Suprapubic skin (tissue), 4 donors: ENCODE results near the gene OR1A1.
"Not testable (repeated sequence)": the region's sequence is repeated elsewhere in the genome, so short reads cannot be mapped to it uniquely, and the experiment has no call there.

ENCODE experiments used
- CTCF ChIP-seq, 2 donors: fragments of 200-600 bp in 1 of 2; fragments of 450-650 bp in 1 of 2; sonication (generic) in 1 of 2; IDR thresholded peaks; one replicate each; pipeline ENCODE4 v1.5.1; 2016 to 2019; ENCODE audit warnings: antibody characterized with exemption in 2 of 2, mild to moderate bottlenecking in 1 of 2, moderate library complexity in 1 of 2
- EP300 ChIP-seq: sonication (generic); formaldehyde crosslinking; IDR thresholded peaks from one replicate; pipeline ENCODE4 v1.6.1; 2017; ENCODE audit warnings: antibody characterized with exemption
- POLR2A ChIP-seq, 2 donors: fragments of 450-650 bp; IDR thresholded peaks; one replicate each; pipeline ENCODE4 v1.6.1; 2017; ENCODE audit warnings: antibody characterized with exemption in 2 of 2, mild to moderate bottlenecking in 2 of 2, moderate library complexity in 2 of 2
- POLR2AphosphoS5 ChIP-seq, 3 donors: sonication (generic); formaldehyde crosslinking; IDR thresholded peaks; one replicate each; pipeline ENCODE4 v1.6.1; 2017; ENCODE audit warnings: antibody characterized with exemption in 3 of 3

GRCh38 chr17:3224721-3225352 lies 17.4 kb downstream of the OR1A1 start:
- TF ChIP-seq CTCF (IDR thresholded peaks at IDR 0.05); POLR2A (IDR thresholded peaks at IDR 0.05); POLR2AphosphoS5 (IDR thresholded peaks at IDR 0.05); EP300: not testable (repeated sequence)
